Stomach (tissue), 9 donors: ENCODE data around the gene ACTL10. TPM values are rescaled to one million over a fixed set of nuclear protein-coding genes. Genes with fewer than 3 reads are reported as not detected.

Experiments
- DNase-seq, 2 donors: peaks; one replicate each; pipeline versions ENCODE4 v3.0.0 to v3.0.0-alpha.2; 2013 to 2019
- H3K27ac ChIP-seq, 5 donors: fragments of 200-600 bp in 4 of 5; sonication (generic) in 4 of 5; one replicate each; pipeline ENCODE4 v1.5.1; 2013 to 2019; ENCODE audit warnings: mild to moderate bottlenecking in 1 of 5, moderate library complexity in 1 of 5
- H3K27me3 ChIP-seq, 3 donors: fragments of 200-600 bp; sonication (generic); one replicate each; pipeline ENCODE4 v1.5.1; 2017 to 2019; ENCODE audit warnings: mixed run types in 1 of 3
- H3K36me3 ChIP-seq, 4 donors: fragments of 200-600 bp; sonication (generic); 1 replicate in 3 of 4; 2 replicates in 1 of 4; pipeline ENCODE4 v1.5.1; 2016 to 2019
- H3K4me1 ChIP-seq, 4 donors: fragments of 200-600 bp; sonication (generic); one replicate each; pipeline ENCODE4 v1.5.1; 2016 to 2019
- H3K4me3 ChIP-seq, 4 donors: fragments of 200-600 bp; sonication (generic) in 3 of 4; one replicate each; pipeline ENCODE4 v1.5.1; 2016 to 2019; ENCODE audit warnings: mild to moderate bottlenecking in 1 of 4
- H3K9me3 ChIP-seq, 4 donors: fragments of 200-600 bp; sonication (generic); one replicate each; pipeline ENCODE4 v1.5.1; 2016 to 2019
- EP300 ChIP-seq: sonication (generic); formaldehyde crosslinking; IDR thresholded peaks from one replicate; pipeline ENCODE4 v1.6.1; 2017; ENCODE audit warnings: antibody characterized with exemption
- POLR2A ChIP-seq, 4 donors: fragments of 450-650 bp; IDR thresholded peaks; one replicate each; pipeline ENCODE4 v1.6.1; 2016; ENCODE audit warnings: antibody characterized with exemption in 4 of 4, control low read depth in 2 of 4, mild to moderate bottlenecking in 1 of 4, moderate library complexity in 1 of 4
- POLR2AphosphoS5 ChIP-seq, 3 donors: sonication (generic); formaldehyde crosslinking; IDR thresholded peaks; one replicate each; pipeline ENCODE4 v1.6.1; 2016; ENCODE audit warnings: antibody characterized with exemption in 3 of 3
- WGBS, 5 donors: extraction: QIAGEN DNeasy Blood & Tissue Kit in 3 of 5; methylation state at CpG; one replicate each; pipeline versions ENCODE4 v1.1.5 to v1.1.7; 2013 to 2018; 5-methylcytosine and 5-hydroxymethylcytosine counted together
- intact Hi-C: fragments of 100-400 bp; cut with DNase I; formaldehyde crosslinking; loops from one replicate; pipeline ENCODE4 v1.15.1; 2023; ENCODE audit warnings: low total_unique reads
- polyA plus RNA-seq, 3 donors: library from polyadenylated mRNA; stranded (reverse); fragments of 200-250 nt; gene quantifications; one replicate each; pipeline ENCODE4 v1.2.3, GENCODE V29; 2013
- total RNA-seq, 5 donors: library from RNA; depleted of rRNA; stranded (reverse); fragments of >200 nt; gene quantifications; one replicate each; pipeline versions ENCODE4 v1.1.0 to v1.2.3, GENCODE V29; 2014 to 2016
- TF ChIP-seq, protein P1 (sequence below), 7 experiments: fragments of 450-650 bp in 4 of 7; fragments of 200-600 bp in 3 of 7; sonication (generic) in 3 of 7; IDR thresholded peaks; one replicate each; pipeline ENCODE4 v1.5.1; 2016 to 2019; ENCODE audit warnings: antibody characterized with exemption in 7 of 7, control low read depth in 2 of 7, mild to moderate bottlenecking in 1 of 7
- donor health status: healthy with polysubstance abuse.
- donor health status: Bipolar disorder and iron deficiency.
- donor health status: healthy.

ACTL10 gene
- total and polyA plus RNA-seq, 8 donors: 1.1 to 12.3 (median 1.4) TPM; not detected in 1

DNA sequence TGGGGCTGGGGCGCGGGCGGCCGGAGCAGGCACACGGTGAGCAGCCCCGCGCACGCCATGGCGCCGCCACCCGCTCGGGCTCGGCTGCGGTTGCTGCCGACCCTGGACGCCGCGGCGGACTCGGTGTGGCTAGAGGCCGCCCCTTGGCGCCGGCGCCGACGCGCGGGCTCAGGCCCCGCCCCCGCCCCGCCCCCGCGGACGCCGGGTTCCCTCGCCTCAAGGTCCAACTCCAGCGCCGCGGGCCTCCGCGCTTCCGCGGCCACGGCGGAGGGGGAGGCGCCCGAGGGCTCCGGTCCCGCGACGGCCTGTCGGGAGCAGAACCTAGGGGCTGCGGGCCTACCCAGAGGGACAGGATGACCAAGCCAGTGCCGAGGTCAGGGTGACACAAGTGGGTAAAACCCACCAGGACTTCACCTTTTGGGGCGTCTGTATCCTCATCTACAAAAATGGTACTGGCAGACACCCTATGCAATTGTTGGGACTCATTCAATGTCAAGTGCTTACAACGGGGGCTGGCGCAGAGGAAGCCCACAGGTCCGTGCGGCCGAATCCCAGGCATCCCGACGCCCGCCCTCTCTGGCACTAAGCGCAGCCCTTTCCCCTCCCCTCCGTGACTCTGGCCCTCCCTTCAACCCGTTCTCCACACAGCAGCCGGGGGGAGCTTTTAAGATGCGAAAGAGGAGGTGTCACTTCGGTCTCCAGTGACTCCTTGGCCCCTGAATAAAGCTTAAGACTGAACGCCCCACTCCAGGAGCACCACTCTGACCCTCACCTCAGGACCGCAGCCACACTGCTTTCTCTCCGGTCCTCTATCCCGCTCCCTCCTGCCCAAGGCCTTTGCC is 7.8 kb downstream of the ACTL10 start, which contains the start of gene NECAB3:
Gene NECAB3, minus strand, starts transcription at position 135 of the 842 bp plus-strand sequence. Its CDS starts 76 bp downstream, at position 59.
- TF ChIP-seq POLR2AphosphoS5 (IDR thresholded peaks at IDR 0.05) (peak; percentile 22 to 84 (median 72)), EP300 (no peak)
- Histone ChIP-seq H3K4me3 (peak within 1 kb of the TSS; percentile 68 to 78 (median 78)), H3K9me3 (no peaks in the 10 kb centered on the region), H3K27me3 (no peaks in the 10 kb centered on the region), H3K36me3 (peaks cover 0 to 20% (median 13%) of the 10 kb centered on the region in 4 donors), H3K27ac (peak within 1 kb of the TSS; percentile 88 to 94 (median 90)), H3K4me1 (peaks cover 44 to 75% (median 68%) of the 10 kb centered on the region in 4 donors)
- DNase-seq: peak; percentile 90 to 94
- WGBS, 5 donors: 4 to 12% (median 5%) methylated on average over 19 to 73 of the region's 73 CpGs
- intact Hi-C loops: no loop called here

DNA sequence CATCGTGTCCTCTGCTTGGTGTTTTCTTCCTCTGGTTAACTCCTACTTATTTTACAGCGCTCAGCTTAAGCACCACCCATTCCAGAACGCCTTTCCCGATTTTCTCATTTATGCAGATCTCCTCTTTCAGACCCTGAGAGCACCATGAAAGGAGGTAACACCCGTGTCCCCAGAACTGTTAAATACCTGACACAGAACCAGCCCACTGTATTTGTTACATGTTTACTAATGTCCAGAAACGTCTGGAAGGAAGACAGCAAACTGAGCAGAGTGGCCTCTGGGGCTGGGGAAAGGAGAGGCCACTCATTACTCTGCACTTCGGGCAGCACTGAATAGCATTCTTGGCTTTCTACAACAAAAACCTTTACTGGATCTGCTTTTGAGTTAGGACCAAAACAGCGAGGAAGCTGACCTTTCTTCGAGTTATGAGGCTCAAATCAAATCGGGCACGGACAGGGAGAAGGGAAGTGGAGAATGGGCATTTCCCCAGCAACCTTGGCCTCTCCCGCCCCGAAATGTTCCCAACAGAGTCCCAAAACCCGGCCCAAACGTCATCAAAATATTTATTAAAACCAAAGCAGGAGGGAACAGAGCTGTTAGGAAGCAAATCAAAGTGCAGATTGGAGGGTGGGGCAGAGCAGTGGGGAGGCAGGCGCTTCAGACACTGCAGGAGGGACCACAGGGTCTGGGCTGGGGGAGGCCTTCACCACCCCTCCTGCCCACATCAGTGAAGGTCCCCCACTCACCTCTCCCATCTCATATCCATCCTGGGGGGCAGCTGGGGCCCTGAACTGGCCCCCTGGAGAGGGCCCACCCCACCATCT is 8.6 kb downstream of the ACTL10 start:
- TF ChIP-seq, protein P1, sequence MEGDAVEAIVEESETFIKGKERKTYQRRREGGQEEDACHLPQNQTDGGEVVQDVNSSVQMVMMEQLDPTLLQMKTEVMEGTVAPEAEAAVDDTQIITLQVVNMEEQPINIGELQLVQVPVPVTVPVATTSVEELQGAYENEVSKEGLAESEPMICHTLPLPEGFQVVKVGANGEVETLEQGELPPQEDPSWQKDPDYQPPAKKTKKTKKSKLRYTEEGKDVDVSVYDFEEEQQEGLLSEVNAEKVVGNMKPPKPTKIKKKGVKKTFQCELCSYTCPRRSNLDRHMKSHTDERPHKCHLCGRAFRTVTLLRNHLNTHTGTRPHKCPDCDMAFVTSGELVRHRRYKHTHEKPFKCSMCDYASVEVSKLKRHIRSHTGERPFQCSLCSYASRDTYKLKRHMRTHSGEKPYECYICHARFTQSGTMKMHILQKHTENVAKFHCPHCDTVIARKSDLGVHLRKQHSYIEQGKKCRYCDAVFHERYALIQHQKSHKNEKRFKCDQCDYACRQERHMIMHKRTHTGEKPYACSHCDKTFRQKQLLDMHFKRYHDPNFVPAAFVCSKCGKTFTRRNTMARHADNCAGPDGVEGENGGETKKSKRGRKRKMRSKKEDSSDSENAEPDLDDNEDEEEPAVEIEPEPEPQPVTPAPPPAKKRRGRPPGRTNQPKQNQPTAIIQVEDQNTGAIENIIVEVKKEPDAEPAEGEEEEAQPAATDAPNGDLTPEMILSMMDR (IDR thresholded peaks at IDR 0.05): no peak
- peak in 1 of 3 donors; percentile 47 for TF ChIP-seq POLR2AphosphoS5 (IDR thresholded peaks at IDR 0.05)
- DNase-seq: no peak
- Histone ChIP-seq H3K4me3 (peak overlapping the region; percentile 68 to 78 (median 78)), H3K36me3 (peaks cover 0 to 15% (median 7%) of the 10 kb centered on the region in 4 donors), H3K27ac (peak overlapping the region; percentile 88 to 94 (median 90)), H3K27me3 (no peaks in the 10 kb centered on the region), H3K4me1 (peaks cover 42 to 67% (median 59%) of the 10 kb centered on the region in 4 donors), H3K9me3 (no peaks in the 10 kb centered on the region)
- 32 to 44% (median 38%) methylated on average over 16 of the region's 16 CpGs for WGBS, 5 donors
- intact Hi-C loops: no loop called here

DNA sequence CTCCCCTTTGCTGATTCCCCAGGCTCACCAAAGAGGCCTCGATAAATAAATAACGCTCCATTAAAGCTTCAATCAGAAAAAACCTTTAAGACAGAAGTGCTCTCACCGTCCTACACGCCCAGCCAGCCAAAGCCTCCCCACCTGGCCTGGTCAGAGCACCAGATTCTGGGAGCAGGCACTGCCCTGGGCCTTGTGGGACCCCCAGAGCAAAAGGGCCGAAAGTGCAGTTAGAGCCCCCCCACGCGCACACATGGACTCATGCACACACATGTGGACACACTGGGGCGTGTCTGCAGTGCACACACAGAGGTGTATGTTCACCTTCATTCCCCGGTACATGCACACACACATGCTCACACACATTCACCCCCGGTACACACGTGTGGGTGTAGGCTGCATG is 9.4 kb downstream of the ACTL10 start:
- H3K36me3 ChIP-seq: peaks cover 0 to 9% (median 3%) of the 10 kb centered on the region in 4 donors
- no peak for DNase-seq
- H3K4me3 ChIP-seq: no peak overlapping the region
- H3K27me3 ChIP-seq: no peaks in the 10 kb centered on the region
- no peak for TF ChIP-seq POLR2A (IDR thresholded peaks at IDR 0.05)
- H3K27ac ChIP-seq: peak overlapping the region in 4 of 5 donors; percentile 88 to 94 (median 92)
- peaks cover 35 to 59% (median 52%) of the 10 kb centered on the region in 4 donors for H3K4me1 ChIP-seq
- WGBS, 5 donors: 81 to 93% (median 89%) methylated on average over 10 to 11 of the region's 11 CpGs
- intact Hi-C loops: no loop called here
- no peaks in the 10 kb centered on the region for H3K9me3 ChIP-seq

DNA sequence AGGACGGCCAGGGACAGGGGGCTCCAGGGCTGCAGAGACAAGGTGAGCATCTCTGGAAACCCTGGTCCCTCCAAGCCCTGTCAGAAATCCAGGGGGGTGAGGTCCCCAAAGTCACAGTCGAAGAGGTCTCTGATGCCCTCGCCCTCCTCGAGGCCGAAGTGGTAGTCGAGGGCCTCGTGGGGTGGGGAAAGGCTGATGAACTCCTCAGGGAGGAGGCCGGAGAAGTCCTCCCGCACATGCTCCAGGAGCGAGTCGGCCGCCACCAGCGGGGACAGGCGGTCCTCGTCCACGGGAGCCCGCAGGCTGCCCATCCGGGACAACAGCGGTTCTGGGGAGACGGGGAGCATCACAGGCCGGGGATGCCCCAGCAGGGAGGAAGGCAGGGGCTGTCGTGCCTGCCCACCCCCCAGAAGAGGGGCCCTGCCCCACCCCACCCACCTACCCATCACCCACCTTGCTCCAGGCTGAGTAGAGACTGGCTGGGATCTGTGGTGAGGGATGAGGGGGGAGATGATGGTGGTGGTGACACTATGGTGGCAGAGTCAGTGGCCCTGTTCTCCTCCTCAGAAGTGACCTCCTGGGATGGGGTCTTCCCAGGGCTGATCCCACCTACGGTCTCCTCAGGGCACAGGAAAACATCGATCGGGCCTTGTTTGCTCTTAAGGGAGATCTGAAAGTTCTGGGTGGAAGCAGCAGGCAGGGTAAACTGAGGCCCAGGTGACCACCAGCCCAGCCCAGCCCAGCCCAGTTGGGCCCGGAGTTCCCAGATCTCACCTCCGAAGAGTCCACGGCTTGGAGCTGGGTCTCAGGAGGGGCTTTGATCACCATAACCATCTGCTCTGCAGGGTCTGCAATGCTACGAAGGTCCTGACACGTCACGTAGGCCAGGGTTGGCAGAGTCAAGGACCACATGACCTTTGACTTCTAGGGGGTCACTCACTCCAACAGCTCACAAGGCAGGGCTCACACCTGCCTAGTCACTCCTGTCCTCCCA is 10.2 kb downstream of the ACTL10 start:
- TF ChIP-seq, protein P1 (IDR thresholded peaks at IDR 0.05): no peak
- TF ChIP-seq POLR2A (IDR thresholded peaks at IDR 0.05) (no peak), POLR2AphosphoS5 (IDR thresholded peaks at IDR 0.05) (no peak), EP300 (no peak)
- 95 to 96% (median 96%) methylated on average over 22 to 31 of the region's 31 CpGs for WGBS, 5 donors
- intact Hi-C loops: no loop called here
- Histone ChIP-seq H3K4me1 (peaks cover 27 to 51% (median 43%) of the 10 kb centered on the region in 4 donors), H3K27ac (peak overlapping the region in 4 of 5 donors; percentile 88 to 94 (median 92)), H3K27me3 (no peaks in the 10 kb centered on the region), H3K36me3 (peaks cover 0 to 4% (median 0%) of the 10 kb centered on the region in 4 donors), H3K4me3 (no peak overlapping the region), H3K9me3 (no peaks in the 10 kb centered on the region)
- no peak for DNase-seq
